ENCODE results near the gene IDUA.

DNA sequence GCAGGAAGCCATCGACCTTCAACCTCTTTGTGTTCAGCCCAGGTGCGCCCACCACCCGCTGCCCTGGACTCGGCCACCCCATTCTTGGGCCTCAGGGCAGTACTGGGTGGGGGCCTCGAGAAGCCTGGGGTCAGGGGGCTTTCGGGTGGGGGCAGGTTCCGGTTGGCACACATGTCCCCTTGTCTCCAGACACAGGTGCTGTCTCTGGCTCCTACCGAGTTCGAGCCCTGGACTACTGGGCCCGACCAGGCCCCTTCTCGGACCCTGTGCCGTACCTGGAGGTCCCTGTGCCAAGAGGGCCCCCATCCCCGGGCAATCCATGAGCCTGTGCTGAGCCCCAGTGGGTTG is 17.2 kb downstream of the IDUA start:
- TF ChIP-seq, protein P1, sequence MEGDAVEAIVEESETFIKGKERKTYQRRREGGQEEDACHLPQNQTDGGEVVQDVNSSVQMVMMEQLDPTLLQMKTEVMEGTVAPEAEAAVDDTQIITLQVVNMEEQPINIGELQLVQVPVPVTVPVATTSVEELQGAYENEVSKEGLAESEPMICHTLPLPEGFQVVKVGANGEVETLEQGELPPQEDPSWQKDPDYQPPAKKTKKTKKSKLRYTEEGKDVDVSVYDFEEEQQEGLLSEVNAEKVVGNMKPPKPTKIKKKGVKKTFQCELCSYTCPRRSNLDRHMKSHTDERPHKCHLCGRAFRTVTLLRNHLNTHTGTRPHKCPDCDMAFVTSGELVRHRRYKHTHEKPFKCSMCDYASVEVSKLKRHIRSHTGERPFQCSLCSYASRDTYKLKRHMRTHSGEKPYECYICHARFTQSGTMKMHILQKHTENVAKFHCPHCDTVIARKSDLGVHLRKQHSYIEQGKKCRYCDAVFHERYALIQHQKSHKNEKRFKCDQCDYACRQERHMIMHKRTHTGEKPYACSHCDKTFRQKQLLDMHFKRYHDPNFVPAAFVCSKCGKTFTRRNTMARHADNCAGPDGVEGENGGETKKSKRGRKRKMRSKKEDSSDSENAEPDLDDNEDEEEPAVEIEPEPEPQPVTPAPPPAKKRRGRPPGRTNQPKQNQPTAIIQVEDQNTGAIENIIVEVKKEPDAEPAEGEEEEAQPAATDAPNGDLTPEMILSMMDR (IDR thresholded peaks at IDR 0.05; ENCODE audit: low read length): no peak
- TF ChIP-seq EZH2 (optimal IDR thresholded peaks at IDR 0.05; ENCODE audit: low read depth, low read length) (no peak), EZH2phosphoT487 (IDR thresholded peaks at IDR 0.05; ENCODE audit: low read length) (no peak)
